OCI-LY1 (cell line): ENCODE results near the gene RMC1.

Source experiments
- EZH2 ChIP-seq: fragments of 200-600 bp; sonication (generic), shearing (Covaris generic); IDR thresholded peaks from 2 replicates; pipeline ENCODE4 v1.8.0; 2017; ENCODE audit warnings: borderline replicate concordance, mixed run types, mild to moderate bottlenecking, antibody characterized with exemption, low read length, moderate library complexity, mixed read lengths
- TF ChIP-seq, protein P1 (sequence below): fragments of 200-600 bp; sonication (generic), shearing (Covaris generic); IDR thresholded peaks from 2 replicates; pipeline ENCODE4 v1.5.1; 2017; ENCODE audit warnings: mild to moderate bottlenecking, antibody characterized with exemption, low read length, moderate library complexity, mixed read lengths

DNA sequence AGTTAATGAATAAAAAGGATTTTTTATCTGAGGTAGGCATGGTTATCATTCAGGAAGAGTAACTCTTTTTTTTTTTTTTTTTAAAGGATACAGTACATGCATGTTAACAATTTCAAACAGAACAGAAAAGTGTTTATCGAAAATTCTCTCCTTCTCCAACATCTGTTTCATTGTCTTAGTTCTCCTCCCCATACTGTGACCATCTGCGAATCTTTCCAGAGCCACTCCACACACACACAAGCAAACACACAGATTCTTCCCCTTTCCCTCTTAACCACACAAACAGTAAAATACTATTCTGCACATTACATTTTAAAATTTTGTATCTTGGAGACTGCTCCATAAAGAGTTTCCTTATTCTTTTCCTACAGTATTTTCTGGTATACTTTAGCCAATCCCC lies 45.0 kb downstream of the RMC1 start:
- TF ChIP-seq, protein P1, sequence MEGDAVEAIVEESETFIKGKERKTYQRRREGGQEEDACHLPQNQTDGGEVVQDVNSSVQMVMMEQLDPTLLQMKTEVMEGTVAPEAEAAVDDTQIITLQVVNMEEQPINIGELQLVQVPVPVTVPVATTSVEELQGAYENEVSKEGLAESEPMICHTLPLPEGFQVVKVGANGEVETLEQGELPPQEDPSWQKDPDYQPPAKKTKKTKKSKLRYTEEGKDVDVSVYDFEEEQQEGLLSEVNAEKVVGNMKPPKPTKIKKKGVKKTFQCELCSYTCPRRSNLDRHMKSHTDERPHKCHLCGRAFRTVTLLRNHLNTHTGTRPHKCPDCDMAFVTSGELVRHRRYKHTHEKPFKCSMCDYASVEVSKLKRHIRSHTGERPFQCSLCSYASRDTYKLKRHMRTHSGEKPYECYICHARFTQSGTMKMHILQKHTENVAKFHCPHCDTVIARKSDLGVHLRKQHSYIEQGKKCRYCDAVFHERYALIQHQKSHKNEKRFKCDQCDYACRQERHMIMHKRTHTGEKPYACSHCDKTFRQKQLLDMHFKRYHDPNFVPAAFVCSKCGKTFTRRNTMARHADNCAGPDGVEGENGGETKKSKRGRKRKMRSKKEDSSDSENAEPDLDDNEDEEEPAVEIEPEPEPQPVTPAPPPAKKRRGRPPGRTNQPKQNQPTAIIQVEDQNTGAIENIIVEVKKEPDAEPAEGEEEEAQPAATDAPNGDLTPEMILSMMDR, result no peak
- no peak for TF ChIP-seq EZH2
